GM18502 (cell line): ENCODE results near the gene PGAM2.
"Not testable (repeated sequence)": the region's sequence is repeated elsewhere in the genome, so short reads cannot be mapped to it uniquely, and the experiment has no call there.

Experiments used
- ATAC-seq: cut with Tn5 transposase; IDR thresholded peaks from one replicate; pipeline ENCODE4 v1.9.1; 2021; ENCODE audit warnings: mild to moderate bottlenecking; ENCODE audit not compliant: unreplicated experiment, poor library complexity

Gene PGAM2

DNA sequence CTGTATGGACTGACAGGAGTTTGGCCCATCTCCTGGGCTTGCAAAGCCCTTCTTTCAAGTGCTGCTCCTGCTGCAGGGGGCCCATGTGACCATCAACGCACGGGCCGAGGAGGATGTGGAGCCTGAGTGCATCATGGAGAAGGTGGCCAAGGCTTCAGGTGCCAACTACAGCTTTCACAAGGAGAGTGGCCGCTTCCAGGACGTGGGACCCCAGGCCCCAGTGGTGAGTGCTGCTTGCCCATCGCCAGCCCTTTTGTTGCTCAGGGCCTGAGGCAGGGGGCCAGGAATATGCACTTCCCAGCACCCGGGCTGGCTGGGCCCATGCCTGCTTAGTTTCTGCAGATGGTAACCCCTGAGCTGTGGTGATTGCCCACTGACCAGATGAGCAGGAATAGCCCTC lies 8.7 kb downstream of the PGAM2 start:
- no peak for ATAC-seq

DNA sequence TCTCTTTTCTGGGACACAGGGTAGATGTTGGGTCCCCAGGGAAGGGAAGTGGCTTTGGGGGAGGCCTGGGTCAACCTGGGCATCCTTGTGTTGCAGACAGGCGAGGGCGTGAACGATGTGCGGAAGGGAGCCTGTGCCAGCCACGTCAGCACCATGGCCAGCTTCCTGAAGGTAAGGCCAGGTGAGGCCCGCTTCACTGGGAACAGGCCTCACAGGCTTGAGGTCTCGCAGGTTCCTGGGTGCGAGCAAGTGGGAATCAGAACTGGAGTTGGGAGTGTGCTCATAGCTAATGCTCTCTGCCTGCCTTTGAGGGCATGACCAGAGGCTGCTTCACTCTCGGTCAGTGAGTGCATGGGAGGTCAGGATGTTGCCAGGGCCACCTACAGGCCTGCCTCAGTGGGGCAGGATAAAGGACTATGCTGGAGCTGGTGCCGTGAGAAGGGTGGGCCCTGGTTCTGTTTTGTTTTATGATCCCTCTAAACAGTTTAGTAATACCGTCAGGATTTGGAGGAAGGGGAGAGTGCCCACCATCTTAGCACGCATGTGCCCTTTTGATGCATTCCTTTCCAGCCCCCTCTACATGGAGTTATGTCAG lies 12.5 kb downstream of the PGAM2 start:
- ATAC-seq = no peak

DNA sequence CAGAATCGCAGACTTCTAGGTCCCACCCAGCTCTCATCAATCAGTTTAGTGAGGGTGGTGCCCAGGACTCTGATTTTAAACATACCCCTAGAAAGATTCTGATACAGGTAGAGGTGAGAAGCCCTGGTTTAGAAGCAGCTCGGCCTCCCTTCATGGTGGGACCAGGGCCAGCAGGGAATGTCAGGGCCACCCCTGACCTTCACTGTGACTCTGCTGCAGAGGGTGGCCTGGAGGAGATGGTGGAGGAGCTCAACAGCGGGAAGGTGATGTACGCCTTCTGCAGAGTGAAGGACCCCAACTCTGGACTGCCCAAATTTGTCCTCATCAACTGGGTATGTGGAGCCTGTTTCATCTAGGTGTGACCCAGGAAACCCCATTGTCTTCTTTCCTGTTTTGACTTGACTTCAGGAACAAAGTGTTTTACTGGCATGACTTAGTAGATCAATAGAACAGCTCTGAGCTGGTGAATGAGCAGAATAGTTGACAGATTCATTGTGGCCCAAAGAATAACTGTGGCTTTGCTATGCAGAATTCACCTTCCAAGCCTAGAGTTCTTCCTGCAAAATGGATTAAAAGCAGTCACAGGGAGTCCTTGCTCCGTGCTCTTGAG lies 13.7 kb downstream of the PGAM2 start:
- no peak for ATAC-seq

DNA sequence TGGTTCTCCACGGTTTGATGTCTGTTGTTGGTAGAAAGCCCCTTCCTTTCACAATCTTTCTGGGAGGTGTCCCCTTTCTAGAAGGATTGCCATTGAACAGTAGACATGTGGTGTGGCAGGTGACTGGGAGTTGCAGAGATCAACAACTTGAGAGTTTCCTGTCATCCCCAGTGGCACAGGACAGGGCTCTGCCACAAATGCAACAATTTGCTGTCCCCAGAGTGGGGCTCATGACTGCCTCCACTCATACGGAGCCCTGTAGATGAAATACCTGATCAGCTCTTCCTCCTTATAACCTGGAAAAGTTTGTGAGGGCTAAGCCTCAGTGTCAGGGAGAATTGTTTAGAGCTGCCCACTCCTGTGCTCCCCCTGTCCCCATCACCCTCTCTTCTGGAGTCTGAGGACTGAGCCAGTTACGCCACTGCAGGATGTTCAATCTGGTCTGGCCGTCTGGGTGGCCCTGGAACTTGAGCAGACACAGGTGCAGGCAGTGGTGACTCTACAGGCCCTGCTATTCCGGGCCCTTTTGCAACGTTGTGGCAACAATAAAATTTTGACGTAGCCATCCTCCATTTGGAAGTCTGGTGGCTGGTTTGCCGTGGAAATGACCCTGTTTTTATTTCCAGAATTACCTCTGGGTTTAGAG lies 14.3 kb downstream of the PGAM2 start:
- no peak for ATAC-seq

DNA sequence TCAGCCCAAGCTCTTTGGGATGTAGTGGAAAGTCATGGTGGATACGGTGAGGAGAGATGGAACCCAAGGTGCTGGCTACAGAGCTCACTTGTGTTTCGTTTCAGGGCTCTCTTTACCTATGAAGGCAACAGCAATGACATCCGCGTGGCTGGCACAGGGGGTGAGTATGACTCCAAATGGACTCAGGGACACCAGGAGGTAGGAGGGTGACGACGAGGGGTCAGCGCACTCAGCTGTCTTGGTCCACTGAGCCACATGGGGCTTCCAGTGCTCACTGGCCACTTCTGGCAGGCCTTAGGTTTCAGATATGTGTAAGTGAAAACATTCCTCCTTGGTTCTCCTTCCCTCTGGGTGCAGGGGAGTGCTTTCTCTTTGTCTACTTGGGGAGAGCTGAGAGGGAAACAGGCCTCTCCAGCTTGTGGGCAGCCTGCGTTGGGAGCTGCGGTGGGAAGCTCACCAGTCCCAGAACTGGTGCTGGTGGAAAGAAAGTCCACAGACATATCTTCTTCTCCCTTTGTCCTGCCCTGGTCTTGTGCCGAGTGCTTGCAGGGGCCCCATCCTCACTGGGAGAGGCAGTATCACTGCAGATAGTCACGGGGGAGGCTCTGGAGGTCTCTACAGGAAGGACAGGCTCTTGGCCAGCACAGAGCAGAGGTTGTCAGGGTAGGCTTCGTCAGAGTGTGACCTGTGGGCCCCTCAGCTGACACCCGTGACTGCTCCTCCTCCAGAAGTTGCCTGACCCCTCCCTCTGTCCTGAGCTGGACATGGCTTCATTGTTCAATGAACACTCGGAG lies 15.0 kb downstream of the PGAM2 start:
- no peak for ATAC-seq

DNA sequence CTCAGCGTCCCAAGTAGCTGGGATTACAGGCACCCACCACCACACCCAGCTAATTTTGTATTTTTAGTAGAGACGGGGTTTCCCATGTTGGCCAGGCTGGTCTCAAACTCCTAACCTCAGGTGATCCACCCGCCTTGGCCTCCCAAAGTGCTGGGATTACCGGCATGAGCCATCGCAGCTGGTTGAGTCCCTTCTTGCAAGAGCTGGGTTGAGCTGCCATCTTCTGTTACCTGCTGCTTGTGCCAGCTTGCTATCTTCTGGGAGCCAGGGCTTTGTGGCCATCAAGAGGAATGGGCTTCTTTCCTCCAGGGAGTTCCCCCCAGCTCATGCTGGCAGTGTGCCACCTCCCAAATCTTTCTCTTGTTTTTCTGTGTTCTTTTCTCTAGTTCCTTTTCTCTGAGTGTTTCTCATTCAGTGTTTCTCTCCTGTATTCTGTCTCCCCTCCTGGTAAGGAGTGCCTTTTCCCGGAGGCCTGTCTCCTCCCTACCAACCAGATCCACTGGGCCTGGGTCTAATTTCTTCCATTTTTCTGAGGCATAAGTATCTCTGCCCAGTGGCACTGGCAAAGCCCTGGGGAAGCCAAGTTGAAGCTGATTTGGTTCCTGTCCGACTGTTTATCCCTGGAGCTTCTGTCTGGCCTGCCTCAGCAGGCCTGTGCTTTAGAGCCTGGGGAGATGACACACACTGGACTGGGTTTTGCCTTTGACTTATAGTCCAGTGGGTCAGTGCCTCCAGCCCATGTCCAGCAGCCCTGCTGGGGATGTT lies 17.2 kb downstream of the PGAM2 start:
- ATAC-seq = no peak

DNA sequence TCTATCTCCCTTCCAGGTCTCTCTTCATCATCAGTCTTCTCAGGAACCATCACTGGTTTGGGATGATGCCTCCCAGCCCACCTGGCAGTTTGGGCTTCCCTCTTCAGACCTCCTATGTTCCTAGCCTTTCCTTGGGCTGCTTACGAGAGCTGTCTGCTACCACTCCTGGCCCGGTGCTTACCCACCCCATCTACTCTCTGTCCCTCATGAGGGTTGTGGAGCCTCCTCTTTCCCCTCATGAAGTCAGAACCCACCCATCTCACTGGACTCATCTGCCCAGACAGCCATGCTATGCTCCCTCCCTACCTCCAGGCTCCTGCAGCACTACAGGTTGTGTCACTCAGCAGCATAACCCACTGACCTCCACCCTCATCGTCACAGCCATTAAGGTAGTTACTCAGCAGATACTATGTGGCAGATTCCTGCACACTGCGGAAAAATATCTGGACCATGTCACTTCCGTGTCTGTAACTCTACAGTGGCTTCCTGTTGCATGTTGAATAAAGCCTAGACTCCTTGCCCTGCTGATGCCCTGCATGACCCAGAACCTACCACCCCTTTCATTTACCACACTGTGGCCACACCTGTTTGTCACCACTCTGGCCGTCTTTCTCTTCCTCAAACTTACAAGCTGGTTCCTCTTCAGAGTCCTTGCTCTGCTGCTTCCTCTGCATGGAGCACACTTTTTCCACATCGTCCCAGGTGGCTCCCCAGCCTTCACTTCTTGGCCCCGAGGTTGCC lies 18.9 kb downstream of the PGAM2 start:
- ATAC-seq = peak; percentile 70

DNA sequence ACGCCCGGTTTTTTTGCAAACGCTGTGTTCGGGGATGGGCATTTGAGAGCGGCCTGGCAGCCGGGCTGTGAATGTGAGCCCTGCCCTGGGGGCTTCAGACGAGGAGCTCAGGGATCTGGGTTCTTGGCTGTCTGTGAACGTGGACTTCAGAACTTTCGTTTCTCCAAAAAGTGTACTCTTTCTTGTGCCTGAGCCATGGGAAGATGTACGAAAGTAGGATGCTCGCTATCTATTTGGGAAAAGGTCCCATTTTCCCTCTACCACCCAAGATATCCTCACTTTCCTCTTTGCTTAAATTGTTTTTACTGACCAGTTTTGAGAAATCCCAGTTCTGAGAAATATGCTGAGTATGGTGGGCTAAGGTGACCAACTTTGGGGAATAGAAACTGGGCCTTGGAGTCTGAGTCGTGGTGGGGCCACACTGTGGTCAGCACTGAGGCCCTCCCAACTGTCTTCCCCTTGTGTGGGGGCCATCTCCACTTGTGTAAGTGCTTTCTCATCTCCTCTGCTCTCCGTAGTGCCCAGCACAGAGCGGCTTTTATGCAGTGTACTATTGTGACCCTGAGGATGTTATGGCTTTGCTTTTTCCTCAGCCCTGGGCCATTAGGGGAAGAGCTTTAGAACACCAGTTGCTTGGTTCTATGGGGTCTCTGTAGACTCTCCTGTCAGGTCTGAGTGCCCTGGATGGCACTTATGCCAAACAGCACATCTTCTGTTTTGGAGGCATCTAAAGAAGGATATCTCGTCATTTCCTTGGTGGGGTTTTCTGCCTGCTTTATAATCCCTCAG lies 19.9 kb downstream of the PGAM2 start:
- ATAC-seq = no peak

DNA sequence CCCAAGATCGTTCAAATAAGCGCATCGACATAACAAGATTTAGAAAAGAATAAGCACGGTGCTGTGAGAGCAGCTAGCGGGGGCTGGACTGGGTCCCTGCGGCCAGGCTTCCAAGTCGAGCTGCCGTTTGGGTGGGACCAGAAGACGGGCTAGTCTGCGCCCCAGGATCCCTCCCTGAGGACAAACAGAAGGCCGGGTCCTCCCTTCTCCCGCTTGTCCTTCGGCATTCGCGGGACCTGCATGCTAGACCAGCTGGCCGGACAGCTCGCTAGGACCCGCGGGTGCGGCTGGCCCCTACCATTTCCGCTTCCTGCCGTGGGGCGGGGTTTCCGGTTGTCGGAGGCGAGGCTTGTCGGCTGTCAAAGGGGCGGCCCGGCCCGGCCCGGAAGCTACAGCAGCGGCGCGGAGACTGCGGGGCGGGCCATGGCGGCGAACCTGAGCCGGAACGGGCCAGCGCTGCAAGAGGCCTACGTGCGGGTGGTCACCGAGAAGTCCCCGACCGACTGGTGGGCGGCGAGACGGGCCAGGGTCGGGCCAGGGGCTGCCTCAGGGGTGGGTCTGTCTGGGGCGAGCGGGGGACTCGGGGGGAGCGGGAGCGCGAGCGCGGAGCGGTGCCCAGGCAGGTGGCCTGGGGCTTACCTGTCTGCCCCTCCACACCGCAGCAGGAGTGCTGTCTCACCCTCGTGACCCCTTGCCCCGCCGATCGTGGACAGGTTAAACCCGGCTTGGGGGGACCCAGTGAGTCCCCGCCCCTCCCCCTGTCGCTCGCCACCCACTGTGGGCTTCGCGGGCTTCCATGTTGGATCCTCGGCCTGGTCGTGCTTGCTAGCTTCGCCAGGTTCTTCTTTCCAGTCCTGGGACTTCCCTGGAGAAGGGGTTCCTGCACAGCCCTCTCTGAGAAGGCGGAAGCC lies 20.8 kb downstream of the PGAM2 start, which contains the start of gene DBNL:
TSS of gene DBNL (plus strand) at position 388 of the 911 bp plus-strand sequence. CDS start at position 424, 36 bp downstream.
- ATAC-seq = peak; percentile 67

DNA sequence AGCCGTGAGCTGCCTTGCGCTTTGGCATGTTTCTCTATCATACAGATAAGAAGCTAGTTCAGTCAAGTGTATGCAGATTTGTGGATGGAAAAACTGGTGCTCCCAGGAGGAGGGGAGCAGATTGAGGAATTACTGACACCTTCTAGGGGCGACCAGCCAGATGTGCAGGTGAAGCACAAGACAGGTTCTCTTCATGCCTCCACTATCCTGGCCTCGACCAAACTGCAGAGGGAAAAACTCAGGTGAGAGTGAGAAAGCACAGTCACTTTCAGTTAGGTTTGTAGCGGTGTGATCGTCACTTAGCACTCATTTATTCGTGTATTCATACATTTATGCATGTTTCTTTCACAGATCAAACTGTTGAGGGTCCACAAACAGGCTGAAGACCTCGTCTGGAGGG lies 21.5 kb downstream of the PGAM2 start:
- no peak for ATAC-seq

DNA sequence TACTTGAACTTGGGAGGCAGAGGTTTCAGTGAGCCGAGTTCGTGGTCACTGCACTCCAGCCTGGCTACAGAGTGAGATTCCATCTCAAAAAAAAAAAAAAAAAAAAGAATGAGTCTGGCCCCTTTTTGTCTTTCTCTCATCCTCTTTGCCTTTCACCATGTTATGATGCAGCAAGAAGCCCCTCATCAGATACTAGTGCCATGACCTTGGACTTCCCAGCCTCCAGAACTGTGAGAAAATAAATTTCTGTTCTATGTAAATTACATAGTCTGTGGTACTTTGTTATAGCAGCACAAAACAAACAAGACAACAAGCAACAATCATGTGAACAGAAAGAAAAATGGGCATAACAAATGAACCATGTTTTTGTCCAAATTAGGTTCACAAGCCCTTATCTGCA lies 23.1 kb downstream of the PGAM2 start:
- no peak for ATAC-seq

DNA sequence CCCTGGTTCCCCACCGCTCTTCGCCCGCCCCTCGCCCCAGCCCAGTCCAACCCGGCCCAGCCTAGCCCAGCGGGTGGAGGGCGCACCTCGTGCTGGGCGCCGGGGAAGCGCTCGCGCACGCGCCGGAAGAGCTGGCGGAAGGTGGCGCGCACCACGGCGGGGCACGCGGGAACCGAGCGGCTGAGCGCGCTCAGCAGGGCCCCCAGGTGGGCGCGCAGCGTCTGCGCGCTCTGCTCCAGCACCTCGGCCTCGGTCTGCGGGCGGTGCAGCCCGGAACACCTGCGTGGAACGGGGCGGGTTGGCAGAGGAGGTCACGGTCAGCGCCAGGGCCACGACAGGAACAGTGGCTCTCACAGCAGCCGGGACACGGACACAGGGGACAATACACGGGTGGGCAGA lies 24.9 kb downstream of the PGAM2 start:
- peak; percentile 43 for ATAC-seq

DNA sequence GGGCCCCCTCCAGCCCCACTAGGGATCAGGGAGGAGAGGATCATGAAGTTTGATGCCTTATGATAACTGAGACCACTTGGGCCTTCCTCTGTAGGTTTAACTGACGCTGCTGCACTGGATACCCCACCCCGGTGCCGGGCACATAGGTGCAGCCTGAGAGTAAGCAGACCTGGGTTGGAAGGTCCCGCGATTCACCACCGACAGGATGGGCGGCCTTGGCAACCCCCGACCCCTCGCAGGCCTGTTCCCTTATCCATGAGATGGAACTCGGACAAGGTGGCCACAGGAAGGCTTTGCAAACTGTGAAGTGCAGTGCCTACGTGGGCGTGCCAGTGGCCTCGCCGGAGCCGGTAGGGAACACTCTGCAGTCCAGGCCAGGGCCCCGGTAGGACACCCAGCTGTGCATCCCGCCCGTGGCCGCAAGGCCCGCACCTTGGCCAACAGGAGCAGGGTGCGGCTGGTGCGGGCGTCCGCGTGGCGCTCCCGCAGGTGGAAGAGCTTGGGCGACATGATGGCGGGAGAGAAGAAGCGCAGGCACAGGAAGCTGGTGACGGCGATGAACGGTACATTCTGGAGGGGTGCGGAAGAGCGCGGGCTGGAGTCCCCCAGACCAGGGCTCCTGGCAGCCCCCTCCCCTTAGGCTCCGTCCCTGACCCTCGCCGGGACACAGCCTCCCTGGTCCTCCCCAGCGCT lies 25.4 kb downstream of the PGAM2 start:
- ATAC-seq = peak; percentile 3

DNA sequence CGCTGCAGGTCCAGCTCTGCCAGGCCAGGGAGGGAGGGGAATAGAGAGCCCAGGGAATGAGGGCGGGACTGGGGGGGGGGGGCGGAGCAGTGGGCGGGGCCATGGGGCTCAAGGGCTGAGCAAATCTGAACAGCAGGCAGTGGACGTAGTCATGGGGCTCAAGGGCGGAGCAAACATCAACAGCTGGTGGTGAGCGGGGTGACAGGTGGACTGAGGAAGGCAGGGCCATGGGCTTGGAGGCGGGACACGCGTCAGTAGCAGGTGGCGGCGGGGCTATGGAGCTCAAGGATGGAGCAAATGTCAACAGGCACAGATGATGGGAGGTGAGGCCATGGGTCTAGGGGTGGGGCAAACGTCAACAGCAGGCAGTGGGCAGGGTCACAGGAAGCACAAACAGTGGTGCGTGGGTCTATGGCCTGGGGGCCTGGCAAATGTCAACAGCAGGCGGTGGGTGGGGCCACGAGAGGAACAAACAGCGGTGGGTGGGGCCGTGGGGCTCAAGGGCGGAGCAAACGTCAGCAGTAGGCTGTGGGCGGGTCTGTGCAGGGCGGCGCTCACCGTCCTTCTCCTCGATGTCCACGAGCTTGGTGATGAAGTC lies 26.3 kb downstream of the PGAM2 start:
- peak; percentile 68 for ATAC-seq

DNA sequence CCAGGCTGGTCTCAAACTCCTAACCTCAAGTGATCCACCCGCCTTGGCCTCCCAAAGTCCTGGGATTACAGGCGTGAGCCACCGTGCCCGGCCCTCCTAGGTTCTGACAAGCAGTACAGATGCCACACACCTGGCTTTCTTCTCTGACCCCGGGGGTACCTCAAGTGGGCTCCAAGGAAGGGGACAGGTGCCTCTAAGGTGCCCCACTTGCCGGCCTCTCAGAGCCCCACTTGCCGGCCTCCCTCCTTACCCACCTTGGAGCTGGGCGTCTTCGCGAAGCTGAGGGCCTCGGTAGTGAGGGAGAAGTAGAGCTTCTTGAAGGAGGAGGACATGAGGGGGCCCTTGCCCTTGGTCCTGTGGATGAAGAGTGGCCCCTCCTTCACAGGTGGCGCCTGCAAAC lies 26.8 kb downstream of the PGAM2 start:
- ATAC-seq = not testable (repeated sequence)

DNA sequence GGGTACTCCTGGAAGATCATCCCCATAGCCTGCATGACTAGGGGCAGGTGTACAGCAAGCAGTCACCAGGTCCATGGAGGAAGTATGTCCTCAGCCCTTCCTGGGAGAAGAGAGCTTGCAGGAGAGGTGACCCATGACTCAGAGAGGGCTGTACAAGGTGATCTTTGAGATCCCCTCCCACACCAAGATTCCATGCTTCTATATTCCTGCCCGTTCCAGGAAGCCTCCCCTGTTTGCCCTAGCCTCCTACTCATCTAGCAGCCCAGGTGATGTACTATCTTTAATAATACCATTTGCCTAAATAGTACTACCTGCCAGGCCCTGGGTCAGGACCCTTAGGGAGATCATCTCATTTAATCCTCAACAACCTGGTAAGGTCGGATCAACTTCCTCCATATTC lies 27.4 kb downstream of the PGAM2 start:
- not testable (repeated sequence) for ATAC-seq

DNA sequence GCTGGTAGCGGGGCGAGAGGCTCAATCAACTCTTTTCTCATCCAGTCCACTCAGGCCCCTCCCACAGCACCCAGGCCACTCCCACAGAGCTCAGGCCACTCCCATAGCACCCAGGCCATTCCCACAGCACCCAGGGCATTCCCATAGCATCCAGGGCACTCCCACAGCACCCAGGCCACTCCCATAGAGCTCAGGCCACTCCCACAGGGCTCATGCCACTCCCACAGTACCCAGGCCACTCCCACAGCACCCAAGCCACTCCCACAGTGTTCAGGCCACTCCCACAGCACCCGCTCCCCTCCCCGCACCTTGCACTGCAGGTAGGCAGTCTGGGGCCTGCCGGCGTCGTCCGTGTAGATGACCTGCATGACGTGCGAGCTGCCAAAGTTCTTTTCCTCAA lies 29.0 kb downstream of the PGAM2 start:
- ATAC-seq = peak; percentile 30
